Gastroesophageal sphincter (tissue), 3 donors: ENCODE data around the gene ROPN1B.

Experiments
- CTCF ChIP-seq, 4 experiments: fragments of 200-600 bp in 2 of 4; fragments of 450-650 bp in 2 of 4; sonication (generic) in 1 of 4; IDR thresholded peaks; one replicate each; pipeline ENCODE4 v1.5.1; 2017 to 2019; ENCODE audit warnings: antibody characterized with exemption in 4 of 4, mild to moderate bottlenecking in 2 of 4, moderate library complexity in 2 of 4
- EP300 ChIP-seq: sonication (generic); formaldehyde crosslinking; IDR thresholded peaks from one replicate; pipeline ENCODE4 v1.6.1; 2017; ENCODE audit warnings: antibody characterized with exemption, mild to moderate bottlenecking
- POLR2A ChIP-seq, 2 donors: fragments of 450-650 bp; IDR thresholded peaks; one replicate each; pipeline ENCODE4 v1.6.1; 2017; ENCODE audit warnings: antibody characterized with exemption in 2 of 2, mild to moderate bottlenecking in 2 of 2, moderate library complexity in 1 of 2
- POLR2AphosphoS5 ChIP-seq: sonication (generic); formaldehyde crosslinking; IDR thresholded peaks from one replicate; pipeline ENCODE4 v1.6.1; 2017; ENCODE audit warnings: antibody characterized with exemption

DNA sequence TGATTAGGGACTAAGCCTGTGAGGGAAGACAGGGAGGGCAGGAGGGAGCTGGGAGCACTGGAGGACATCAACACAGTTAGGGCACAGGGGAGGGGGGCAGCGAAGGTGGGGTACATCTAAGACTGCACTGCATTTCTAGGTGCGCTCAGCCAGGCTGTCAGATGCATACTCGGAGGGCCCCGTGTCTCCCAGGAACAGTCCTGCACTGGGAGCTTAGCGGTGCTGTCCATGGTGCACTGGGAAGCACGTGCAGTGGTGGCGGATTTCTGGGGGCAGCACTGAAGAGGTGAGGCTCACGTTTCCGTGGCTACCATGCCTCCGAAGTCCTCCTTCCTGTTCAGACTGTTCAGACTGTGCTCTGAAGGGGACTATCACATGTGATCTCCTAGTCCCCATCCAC lies 54.4 kb downstream of the ROPN1B start:
- TF ChIP-seq POLR2AphosphoS5 (no peak), CTCF (IDR thresholded peaks at IDR 0.05) (no peak), POLR2A (IDR thresholded peaks at IDR 0.05) (no peak), EP300 (no peak)
